GM23248 (cell line): Measurements from ENCODE around the gene UBC.

Experiments used
- EZH2 ChIP-seq: fragments of 200-600 bp; sonication (generic); IDR thresholded peaks from 2 replicates; pipeline ENCODE4 v1.6.1; 2018; ENCODE audit warnings: antibody characterized with exemption, mild to moderate bottlenecking; ENCODE audit not compliant: insufficient read depth, poor library complexity, severe bottlenecking
- EZH2phosphoT487 ChIP-seq: fragments of 200-600 bp; sonication (generic); IDR thresholded peaks from 2 replicates; pipeline ENCODE4 v1.6.1; 2018; ENCODE audit warnings: antibody characterized with exemption, moderate library complexity, mild to moderate bottlenecking, low read depth; ENCODE audit not compliant: insufficient read depth

- no peak for TF ChIP-seq EZH2
- TF ChIP-seq EZH2phosphoT487, result no peak
Measured at GRCh38 chr12:124954771-124955170, 40.3 kb upstream of the UBC start.
